Panc1 (cell line): ENCODE data around the gene RASSF10. TPM values are rescaled to one million over a fixed set of nuclear protein-coding genes. Genes with fewer than 3 reads are reported as not detected.

Experiments
- ATAC-seq: fragments of 200-7000 bp; cut with Tn5 transposase; 2 replicates; pipeline ENCODE4 v1.9.1; 2020; ENCODE audit warnings: mild to moderate bottlenecking, moderate library complexity
- BruUV-seq: library from RNA; stranded (reverse); fragments of 400-500 nt; replicated peaks from 2 replicates; lab custom pipeline; 2021; lab: Mats Ljungman, UMichigan
- CTCF ChIA-PET: fragments of 300-600 bp; sonication (Branson Sonifier 250); formaldehyde crosslinking; loops from one replicate; lab custom pipeline; 2022; ENCODE audit warnings: antibody characterized with exemption; lab: Charles Lee
- POLR2A ChIA-PET: fragments of 300-600 bp; sonication (Branson Sonifier 250); formaldehyde crosslinking; loops from one replicate; lab custom pipeline; 2022; ENCODE audit warnings: antibody characterized with exemption; lab: Charles Lee
- DNase-seq: peaks from one replicate; pipeline ENCODE4 v3.0.0-alpha.2; 2010; ENCODE audit warnings: low read depth, low spot score
- H3K27ac ChIP-seq: 2 replicates; pipeline ENCODE4 v1.5.1; 2011; ENCODE audit warnings: mild to moderate bottlenecking, low read length, inconsistent platforms
- H3K27me3 ChIP-seq: fragments of 200-500 bp; sonication (Bioruptor generic); 2 replicates; pipeline ENCODE4 v1.6.0; 2014; ENCODE audit warnings: low read length, inconsistent platforms; ENCODE audit not compliant: control insufficient read depth, insufficient read depth
- H3K36me3 ChIP-seq: fragments of 200-500 bp; sonication (Bioruptor generic); 2 replicates; pipeline ENCODE4 v1.5.1; 2014; ENCODE audit warnings: inconsistent platforms, mild to moderate bottlenecking, low read length, moderate library complexity; ENCODE audit not compliant: control insufficient read depth, insufficient read depth
- H3K4me1 ChIP-seq: 2 replicates; pipeline ENCODE4 v1.5.1; 2011; ENCODE audit warnings: inconsistent platforms, mild to moderate bottlenecking, low read length, moderate library complexity; ENCODE audit not compliant: control insufficient read depth, insufficient read depth
- H3K4me3 ChIP-seq, 2 experiments: 2 replicates each; pipeline ENCODE4 v1.5.1; 2011 to 2012; ENCODE audit warnings: low read depth in 2 of 2, low read length in 2 of 2, mild to moderate bottlenecking in 2 of 2, inconsistent platforms in 1 of 2, moderate library complexity in 1 of 2
- H3K9me3 ChIP-seq: fragments of 200-500 bp; sonication (Bioruptor generic); 2 replicates; pipeline ENCODE4 v1.5.1; 2014; ENCODE audit warnings: low read depth, mild to moderate bottlenecking, inconsistent platforms, low read length, moderate library complexity; ENCODE audit not compliant: control insufficient read depth, insufficient read depth
- POLR2AphosphoS5 ChIP-seq: IDR thresholded peaks from 2 replicates; pipeline ENCODE4 v1.6.1; 2012; ENCODE audit warnings: mild to moderate bottlenecking, low read depth, low read length, moderate library complexity
- SIN3A ChIP-seq: IDR thresholded peaks from 2 replicates; pipeline ENCODE4 v1.6.1; 2012; ENCODE audit warnings: low read depth, mild to moderate bottlenecking, low read length, moderate library complexity, borderline replicate concordance; ENCODE audit not compliant: insufficient read depth
- TCF7L2 ChIP-seq: IDR thresholded peaks from 2 replicates; pipeline ENCODE4 v1.6.1; 2011; ENCODE audit warnings: mild to moderate bottlenecking, low read depth, low read length, inconsistent platforms
- in situ Hi-C: cut with HindIII; loops from 2 replicates; pipeline ENCODE4 v1.10.0; 2016; ENCODE audit warnings: low sequenced_read_pairs, low pct_unique_long_range_greater_than_20kb
- intact Hi-C: fragments of 100-400 bp; cut with micrococcal nuclease; formaldehyde crosslinking; loops from one replicate; pipeline ENCODE4 v1.10.0; 2022; ENCODE audit not compliant: unreplicated experiment
- total RNA-seq: library from RNA; stranded (reverse); gene quantifications from one replicate; pipeline ENCODE4 v1.2.1, GENCODE V29; 2021; ENCODE audit not compliant: unreplicated experiment
- TF ChIP-seq, protein P1 (sequence below): fragments of 450-650 bp; IDR thresholded peaks from 2 replicates; pipeline ENCODE4 v1.5.1; 2017; ENCODE audit warnings: mild to moderate bottlenecking
- TF ChIP-seq, protein P2 (sequence below), 2 experiments: IDR thresholded peaks; 2 replicates each; pipeline ENCODE4 v1.6.1; 2011 to 2012; ENCODE audit warnings: low read depth in 2 of 2, control low read depth in 1 of 2, low read length in 1 of 2, mild to moderate bottlenecking in 1 of 2, moderate library complexity in 1 of 2; ENCODE audit not compliant: insufficient read depth in 1 of 2

Gene RASSF10
- total RNA-seq, 1 experiment from 2014 or later = not detected

DNA sequence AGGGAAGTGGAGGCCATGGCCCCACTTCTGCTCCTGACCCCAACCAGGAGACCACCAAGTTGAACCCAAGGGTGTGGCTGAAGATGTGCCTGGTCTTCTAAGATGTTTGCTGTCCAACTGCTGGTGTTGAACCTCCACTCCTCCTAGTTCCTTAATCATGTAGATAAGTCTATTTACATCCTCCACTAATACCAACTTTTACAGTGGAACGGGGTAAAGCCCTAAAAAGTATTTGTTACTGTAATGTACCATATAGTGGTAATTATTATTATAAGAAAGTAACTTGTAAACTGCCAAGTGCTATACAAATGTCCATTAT lies 19.0 kb upstream of the RASSF10 start:
- Histone ChIP-seq H3K9me3 (no peaks in the 10 kb centered on the region), H3K27ac (no peak overlapping the region), H3K36me3 (no peaks in the 10 kb centered on the region), H3K4me1 (no peaks in the 10 kb centered on the region), H3K27me3 (peaks cover 12% of the 10 kb centered on the region), H3K4me3 (no peak overlapping the region)
- CTCF ChIA-PET = no interaction called here
- no TSS peak for BruUV-seq
- intact Hi-C loops (no loop called here), in situ Hi-C loops (no loop called here)
- DNase-seq (no peak), ATAC-seq (no peak)
- no peak for TF ChIP-seq SIN3A
- TF ChIP-seq, protein P1, sequence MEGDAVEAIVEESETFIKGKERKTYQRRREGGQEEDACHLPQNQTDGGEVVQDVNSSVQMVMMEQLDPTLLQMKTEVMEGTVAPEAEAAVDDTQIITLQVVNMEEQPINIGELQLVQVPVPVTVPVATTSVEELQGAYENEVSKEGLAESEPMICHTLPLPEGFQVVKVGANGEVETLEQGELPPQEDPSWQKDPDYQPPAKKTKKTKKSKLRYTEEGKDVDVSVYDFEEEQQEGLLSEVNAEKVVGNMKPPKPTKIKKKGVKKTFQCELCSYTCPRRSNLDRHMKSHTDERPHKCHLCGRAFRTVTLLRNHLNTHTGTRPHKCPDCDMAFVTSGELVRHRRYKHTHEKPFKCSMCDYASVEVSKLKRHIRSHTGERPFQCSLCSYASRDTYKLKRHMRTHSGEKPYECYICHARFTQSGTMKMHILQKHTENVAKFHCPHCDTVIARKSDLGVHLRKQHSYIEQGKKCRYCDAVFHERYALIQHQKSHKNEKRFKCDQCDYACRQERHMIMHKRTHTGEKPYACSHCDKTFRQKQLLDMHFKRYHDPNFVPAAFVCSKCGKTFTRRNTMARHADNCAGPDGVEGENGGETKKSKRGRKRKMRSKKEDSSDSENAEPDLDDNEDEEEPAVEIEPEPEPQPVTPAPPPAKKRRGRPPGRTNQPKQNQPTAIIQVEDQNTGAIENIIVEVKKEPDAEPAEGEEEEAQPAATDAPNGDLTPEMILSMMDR = no peak
- TF ChIP-seq, protein P2, sequence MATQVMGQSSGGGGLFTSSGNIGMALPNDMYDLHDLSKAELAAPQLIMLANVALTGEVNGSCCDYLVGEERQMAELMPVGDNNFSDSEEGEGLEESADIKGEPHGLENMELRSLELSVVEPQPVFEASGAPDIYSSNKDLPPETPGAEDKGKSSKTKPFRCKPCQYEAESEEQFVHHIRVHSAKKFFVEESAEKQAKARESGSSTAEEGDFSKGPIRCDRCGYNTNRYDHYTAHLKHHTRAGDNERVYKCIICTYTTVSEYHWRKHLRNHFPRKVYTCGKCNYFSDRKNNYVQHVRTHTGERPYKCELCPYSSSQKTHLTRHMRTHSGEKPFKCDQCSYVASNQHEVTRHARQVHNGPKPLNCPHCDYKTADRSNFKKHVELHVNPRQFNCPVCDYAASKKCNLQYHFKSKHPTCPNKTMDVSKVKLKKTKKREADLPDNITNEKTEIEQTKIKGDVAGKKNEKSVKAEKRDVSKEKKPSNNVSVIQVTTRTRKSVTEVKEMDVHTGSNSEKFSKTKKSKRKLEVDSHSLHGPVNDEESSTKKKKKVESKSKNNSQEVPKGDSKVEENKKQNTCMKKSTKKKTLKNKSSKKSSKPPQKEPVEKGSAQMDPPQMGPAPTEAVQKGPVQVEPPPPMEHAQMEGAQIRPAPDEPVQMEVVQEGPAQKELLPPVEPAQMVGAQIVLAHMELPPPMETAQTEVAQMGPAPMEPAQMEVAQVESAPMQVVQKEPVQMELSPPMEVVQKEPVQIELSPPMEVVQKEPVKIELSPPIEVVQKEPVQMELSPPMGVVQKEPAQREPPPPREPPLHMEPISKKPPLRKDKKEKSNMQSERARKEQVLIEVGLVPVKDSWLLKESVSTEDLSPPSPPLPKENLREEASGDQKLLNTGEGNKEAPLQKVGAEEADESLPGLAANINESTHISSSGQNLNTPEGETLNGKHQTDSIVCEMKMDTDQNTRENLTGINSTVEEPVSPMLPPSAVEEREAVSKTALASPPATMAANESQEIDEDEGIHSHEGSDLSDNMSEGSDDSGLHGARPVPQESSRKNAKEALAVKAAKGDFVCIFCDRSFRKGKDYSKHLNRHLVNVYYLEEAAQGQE (IDR thresholded peaks at IDR 0.05; ENCODE audit: insufficient read depth in 1 of 2, low read depth in 2 of 2, low read length in 1 of 2) = no peak
- TF ChIP-seq POLR2AphosphoS5 = no peak
- TF ChIP-seq TCF7L2 = no peak
- POLR2A ChIA-PET = no interaction called here

DNA sequence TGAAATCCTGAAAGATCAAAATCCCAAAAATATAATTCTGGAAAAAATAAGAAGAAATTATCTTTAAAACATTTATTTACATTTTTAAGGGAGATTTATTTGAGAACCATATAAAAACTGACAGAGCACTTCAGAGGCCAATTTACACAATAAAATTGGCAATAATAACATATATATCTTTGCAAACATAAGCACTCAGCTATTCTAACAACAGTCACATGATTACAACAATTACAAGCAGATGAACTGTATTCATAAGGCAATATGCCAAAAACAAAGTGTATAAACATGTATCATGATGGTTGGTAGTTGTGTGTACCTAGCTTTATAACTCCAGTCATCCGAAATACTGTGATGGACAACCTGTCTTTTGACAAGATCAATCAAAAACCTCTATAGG lies 17.7 kb upstream of the RASSF10 start:
- H3K4me3 ChIP-seq = no peak overlapping the region
- CTCF ChIA-PET = no interaction called here
- TF ChIP-seq SIN3A (no peak), TCF7L2 (no peak), POLR2AphosphoS5 (no peak)
- TF ChIP-seq, protein P2 (IDR thresholded peaks at IDR 0.05; ENCODE audit: insufficient read depth in 1 of 2, low read depth in 2 of 2, low read length in 1 of 2) = no peak
- TF ChIP-seq, protein P1 = no peak
- no peaks in the 10 kb centered on the region for H3K4me1 ChIP-seq
- H3K27ac ChIP-seq = no peak overlapping the region
- no peak for DNase-seq
- intact Hi-C loops (no loop called here), in situ Hi-C loops (no loop called here)
- no peaks in the 10 kb centered on the region for H3K36me3 ChIP-seq
- peaks cover 6% of the 10 kb centered on the region; the same call in 1 of the 2 replicates for H3K27me3 ChIP-seq
- POLR2A ChIA-PET = no interaction called here
- no peaks in the 10 kb centered on the region for H3K9me3 ChIP-seq
- ATAC-seq = no peak
- no TSS peak for BruUV-seq
